HepG2 (cell line): Measurements from ENCODE around the gene LORICRIN. TPM values are rescaled to one million over a fixed set of nuclear protein-coding genes. Genes with fewer than 3 reads are reported as not detected.

Experiments
- ATAC-seq: fragments of 200-7000 bp; cut with Tn5 transposase; 3 replicates; pipeline ENCODE4 v1.9.1; 2020; ENCODE audit warnings: mild to moderate bottlenecking, moderate library complexity
- BruUV-seq: library from RNA; stranded (reverse); fragments of 400-500 nt; replicated peaks from 2 replicates; lab custom pipeline; 2021; lab: Mats Ljungman, UMichigan
- CTCF ChIA-PET: fragments of 300-600 bp; formaldehyde crosslinking; extraction: SDS; loops from one replicate; lab custom pipeline; 2021; ENCODE audit warnings: low total read pairs, inconsistent platforms, low intra/inter-chr PET ratio; lab: Yijun Ruan, JAX
- POLR2A ChIA-PET: fragments of 350-600 bp; sonication (Branson Sonifier 250); formaldehyde crosslinking; loops from one replicate; lab custom pipeline; 2020; ENCODE audit warnings: antibody characterized with exemption, inconsistent platforms; lab: Yijun Ruan, JAX
- DNase-seq: peaks from one replicate; pipeline ENCODE4 v3.0.0-alpha.2; 2015; ENCODE audit warnings: low spot score
- FAIRE-seq: peaks from 3 replicates; lab custom pipeline; 2011; peaks lifted over from hg19 to GRCh38; lab: Jason Lieb, UNC
- H2AFZ ChIP-seq: one replicate; pipeline ENCODE4 v1.6.1; 2011; ENCODE audit warnings: low read length, inconsistent platforms
- H3K27ac ChIP-seq: fragments of 300-600 bp; 3 replicates; pipeline ENCODE4 v1.8.0; 2011; ENCODE audit warnings: mixed run types, mild to moderate bottlenecking, mixed read lengths, low read length, inconsistent platforms; ENCODE audit not compliant: insufficient read depth; ENCODE audit errors: extremely low read length
- H3K27me3 ChIP-seq, 2 experiments: fragments of 200-600 bp in 1 of 2; 2 replicates in 1 of 2; 3 replicates in 1 of 2; pipeline versions ENCODE4 v1.6.0 to v1.8.0; 2011; ENCODE audit warnings: low read length in 2 of 2, mild to moderate bottlenecking in 2 of 2, moderate library complexity in 2 of 2, inconsistent platforms in 1 of 2; ENCODE audit not compliant: insufficient read depth in 2 of 2, control insufficient read depth in 1 of 2
- H3K36me3 ChIP-seq, 2 experiments: fragments of 200-600 bp in 1 of 2; replicated peaks in 1 of 2; 2 replicates in 1 of 2; 3 replicates in 1 of 2; pipeline versions ENCODE4 v1.5.1 to v1.8.0; 2011; ENCODE audit warnings: low read length in 2 of 2, inconsistent platforms in 1 of 2; ENCODE audit not compliant: insufficient read depth in 2 of 2, control insufficient read depth in 1 of 2
- H3K4me1 ChIP-seq: 2 replicates; pipeline ENCODE4 v1.5.1; 2012; ENCODE audit warnings: low read length, inconsistent platforms; ENCODE audit not compliant: insufficient read depth
- H3K4me2 ChIP-seq: 2 replicates; pipeline ENCODE4 v1.6.0; 2011; ENCODE audit warnings: low read depth, low read length, inconsistent platforms
- H3K4me3 ChIP-seq, 3 experiments: fragments of 200-600 bp in 1 of 3; sonication (generic), shearing (Covaris generic) in 1 of 3; replicated peaks in 1 of 3; 2 replicates each; pipeline ENCODE4 v1.5.1; 2011 to 2016; ENCODE audit warnings: low read length in 3 of 3, inconsistent platforms in 2 of 3, low read depth in 2 of 3, mild to moderate bottlenecking in 2 of 3, control low read depth in 1 of 3, mixed read lengths in 1 of 3; ENCODE audit not compliant: insufficient read depth in 1 of 3
- H3K79me2 ChIP-seq: one replicate; pipeline ENCODE4 v1.6.1; 2011; ENCODE audit warnings: low read length, inconsistent platforms; ENCODE audit not compliant: insufficient read depth
- H3K9ac ChIP-seq: 2 replicates; pipeline ENCODE4 v1.6.0; 2011; ENCODE audit warnings: mild to moderate bottlenecking, low read depth, low read length, inconsistent platforms; ENCODE audit not compliant: insufficient read depth
- H3K9me3 ChIP-seq: 2 replicates; pipeline ENCODE4 v1.5.1; 2012; ENCODE audit warnings: mild to moderate bottlenecking, low read length
- H4K20me1 ChIP-seq: 2 replicates; pipeline ENCODE4 v1.6.0; 2011; ENCODE audit warnings: inconsistent platforms, mild to moderate bottlenecking, low read length, moderate library complexity; ENCODE audit not compliant: insufficient read depth
- BCL6 ChIP-seq: IDR thresholded peaks from 2 replicates; pipeline ENCODE4 v1.6.1; 2016; ENCODE audit warnings: missing genetic modification reagents, missing compliant biosample characterization
- REXO4 ChIP-seq: sonication (generic); formaldehyde crosslinking; IDR thresholded peaks from 2 replicates; pipeline ENCODE4 v1.8.0; 2022; ENCODE audit warnings: missing genetic modification reagents, mild to moderate bottlenecking, borderline replicate concordance
- TGIF2 ChIP-seq: IDR thresholded peaks from 2 replicates; pipeline ENCODE4 v1.6.1; 2016; ENCODE audit warnings: control low read depth, missing compliant biosample characterization
- ZGPAT ChIP-seq: IDR thresholded peaks from 2 replicates; pipeline ENCODE4 v1.6.1; 2016; ENCODE audit warnings: mild to moderate bottlenecking
- ZNF20 ChIP-seq: sonication (generic); formaldehyde crosslinking; IDR thresholded peaks from 2 replicates; pipeline ENCODE4 v1.4.0; 2020; ENCODE audit warnings: mild to moderate bottlenecking, moderate library complexity, missing genetic modification reagents
- ZNF205 ChIP-seq: IDR thresholded peaks from 2 replicates; pipeline ENCODE4 v1.6.1; 2018; ENCODE audit warnings: missing biosample characterization, missing genetic modification reagents
- ZNF414 ChIP-seq: sonication (generic); formaldehyde crosslinking; IDR thresholded peaks from 2 replicates; pipeline ENCODE4 v1.5.0; 2020; ENCODE audit warnings: missing genetic modification reagents
- WGBS: methylation state at CpG from one replicate; pipeline ENCODE4 v1.1.6; 2017; ENCODE audit warnings: low lambda C conversion rate; 5-methylcytosine and 5-hydroxymethylcytosine counted together
- in situ Hi-C: cut with HindIII; loops from 2 replicates; pipeline ENCODE4 v1.10.0; 2017; ENCODE audit warnings: low pct_unique_long_range_greater_than_20kb; ENCODE audit not compliant: extremely low pct_ligation_motif_present
- intact Hi-C: fragments of 100-400 bp; cut with micrococcal nuclease; formaldehyde crosslinking; loops from one replicate; pipeline ENCODE4 v1.10.0; 2022; ENCODE audit not compliant: unreplicated experiment
- polyA plus RNA-seq, 8 experiments: library from polyadenylated mRNA; depleted of rRNA in 3 of 8; stranded (reverse) in 7 of 8; unstranded in 1 of 8; fragments of >200 nt; fragmentation: Illumina TruSeq in 4 of 8; extraction: Trizol in 4 of 8; gene quantifications; 2 replicates each; pipeline versions ENCODE4 v1.2.1 to v1.2.3, GENCODE V29; 2011 to 2016; ENCODE audit warnings: low read depth in 4 of 8, missing spikeins in 1 of 8, mixed read lengths in 1 of 8; ENCODE audit not compliant: insufficient read depth in 1 of 8
- total RNA-seq, 5 experiments: library from RNA; depleted of rRNA; stranded (reverse); fragments of >200 nt; fragmentation: Illumina TruSeq; extraction: Trizol; gene quantifications; 2 replicates each; pipeline ENCODE4 v1.2.3, GENCODE V29; 2016; ENCODE audit warnings: low read depth in 1 of 5

Gene LORICRIN
- total and polyA plus RNA-seq, 2 of the 13 experiments (the other 11 are each of a cell fraction or from before 2014, with no cell fraction given), result not detected

- no peak for TF ChIP-seq ZGPAT (CRISPR knock-in tag)
- no peak for TF ChIP-seq ZNF20 (CRISPR knock-in tag)
Observed at GRCh38 chr1:153253693-153254092, 5.8 kb upstream of the LORICRIN start (continued).

- H3K27ac ChIP-seq, result no peak overlapping the region
- no peak for DNase-seq
- POLR2A ChIA-PET, result no interaction called here
- no peak overlapping the region for H3K4me3 ChIP-seq
- H3K9ac ChIP-seq, result no peak overlapping the region
- peaks cover 6 to 41% of the 10 kb centered on the region in 2 experiments for H3K27me3 ChIP-seq
- CTCF ChIA-PET, result no interaction called here
- WGBS, result 67% methylated on average over 24 of the region's 45 CpGs
- H3K79me2 ChIP-seq, result no peaks in the 10 kb centered on the region
- no peaks in the 10 kb centered on the region for H3K9me3 ChIP-seq
- ATAC-seq, result no peak
- no peaks in the 10 kb centered on the region for H3K4me1 ChIP-seq
- H2AFZ ChIP-seq, result no peak overlapping the region
- H4K20me1 ChIP-seq, result no peaks in the 10 kb centered on the region
- H3K36me3 ChIP-seq, result no peaks in the 10 kb centered on the region
- no TSS peak for BruUV-seq
- in situ Hi-C loops (no loop called here), intact Hi-C loops (no loop called here)
- no peak overlapping the region for H3K4me2 ChIP-seq
- FAIRE-seq, result no peak
- TF ChIP-seq TGIF2 (CRISPR knock-in tag) (no peak), ZNF414 (CRISPR knock-in tag) (no peak), REXO4 (CRISPR knock-in tag) (no peak), BCL6 (no peak), ZNF205 (no peak)
- TF ChIP-seq, all 625 proteins: peak for 0
Observed at GRCh38 chr1:153260585-153261280, 1.2 kb downstream of the LORICRIN start.
